Lower lobe of right lung (tissue), 2 donors: ENCODE results near the gene TNKS2. TPM values are rescaled to one million over a fixed set of nuclear protein-coding genes. Genes with fewer than 3 reads are reported as not detected.
"Not testable (repeated sequence)": the region's sequence is repeated elsewhere in the genome, so short reads cannot be mapped to it uniquely, and the experiment has no call there.

Experiments used
- ATAC-seq, 2 donors: fragments of 200-7000 bp; cut with Tn5 transposase; one replicate each; pipeline ENCODE4 v1.9.1; 2020 to 2022; ENCODE audit warnings: mild to moderate bottlenecking in 2 of 2, moderate library complexity in 2 of 2
- DNase-seq: peaks from one replicate; pipeline ENCODE4 v3.0.0-alpha.2; 2020
- H3K27ac ChIP-seq: fragments of 200-600 bp; one replicate; pipeline ENCODE4 v1.8.0; 2022
- H3K27me3 ChIP-seq: fragments of 200-600 bp; one replicate; pipeline ENCODE4 v1.8.0; 2022; ENCODE audit warnings: low read depth
- H3K36me3 ChIP-seq: fragments of 200-600 bp; one replicate; pipeline ENCODE4 v1.8.0; 2022; ENCODE audit warnings: mild to moderate bottlenecking
- H3K4me1 ChIP-seq: fragments of 200-600 bp; one replicate; pipeline ENCODE4 v1.8.0; 2022
- H3K4me3 ChIP-seq: fragments of 200-600 bp; one replicate; pipeline ENCODE4 v1.8.0; 2022; ENCODE audit warnings: mild to moderate bottlenecking
- H3K9me3 ChIP-seq: fragments of 200-600 bp; one replicate; pipeline ENCODE4 v1.8.0; 2022
- intact Hi-C: fragments of 100-400 bp; cut with DNase I; formaldehyde crosslinking; loops from one replicate; pipeline ENCODE4 v1.11.0; 2022
- total RNA-seq: library from RNA; stranded (reverse); fragmentation: NEBNext Ultra II Directional; extraction: Animal tissue kit (Norgen Biotek cat#: 25700); gene quantifications from one replicate; pipeline ENCODE4 v1.2.1, GENCODE V29; 2021
- TF ChIP-seq, protein P1 (sequence below): fragments of 200-600 bp; IDR thresholded peaks from one replicate; pipeline ENCODE4 v1.8.0; 2022; ENCODE audit warnings: antibody characterized with exemption, mild to moderate bottlenecking
- donor health status: DM: no; HTN: yes; CAD: no; lungs with severe emphysema.

TNKS2 gene
- total RNA-seq, 1 donor from 2014 or later: 42.8 TPM

DNA sequence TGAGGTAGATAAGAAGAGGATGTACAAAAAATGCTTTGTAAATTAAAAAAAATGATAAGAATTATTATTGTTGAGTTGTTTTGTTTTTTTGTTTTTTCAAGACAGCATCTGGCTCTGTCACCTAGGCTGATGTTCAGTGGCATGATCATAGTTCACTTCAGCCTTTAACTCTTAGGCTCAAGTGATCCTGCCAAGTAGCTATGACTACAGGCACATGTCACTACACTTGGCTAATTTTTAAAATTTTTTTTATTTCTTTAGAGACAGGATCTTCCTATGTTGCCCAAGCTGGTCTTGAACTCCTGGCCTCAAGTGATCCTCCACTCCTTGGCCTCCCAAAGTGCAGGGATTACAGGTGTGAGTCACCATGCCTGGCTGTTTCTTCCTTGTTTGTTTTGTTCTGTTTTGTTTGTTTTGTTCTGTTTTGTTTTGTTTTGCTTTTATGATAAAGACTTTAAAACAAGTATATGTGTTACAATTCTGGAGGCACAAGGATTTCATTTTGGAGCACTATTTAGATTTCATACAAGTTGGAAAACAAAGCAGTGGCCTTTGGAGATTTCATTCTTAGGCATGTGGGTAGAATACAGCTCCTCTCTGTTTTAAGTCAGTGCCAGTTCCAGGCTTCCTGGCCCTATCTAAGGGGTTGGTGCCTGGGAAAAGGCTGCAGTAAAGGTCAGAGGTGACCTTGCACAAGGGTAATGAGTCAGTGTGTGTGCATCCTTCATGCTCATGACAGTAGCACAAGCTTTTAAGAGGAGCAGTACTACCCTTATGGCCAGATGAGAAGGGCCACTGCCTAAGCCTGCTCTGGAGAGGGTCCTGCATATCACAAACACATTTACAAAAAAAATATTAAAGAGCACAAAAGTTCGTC lies 93.1 kb downstream of the TNKS2 start:
- DNase-seq (no peak), ATAC-seq (no peak)
- Histone ChIP-seq H3K27me3 (peaks cover 13% of the 10 kb centered on the region), H3K36me3 (no peaks in the 10 kb centered on the region), H3K9me3 (no peaks in the 10 kb centered on the region), H3K4me3 (no peak overlapping the region), H3K4me1 (peaks cover 13% of the 10 kb centered on the region), H3K27ac (no peak overlapping the region)
- TF ChIP-seq, protein P1, sequence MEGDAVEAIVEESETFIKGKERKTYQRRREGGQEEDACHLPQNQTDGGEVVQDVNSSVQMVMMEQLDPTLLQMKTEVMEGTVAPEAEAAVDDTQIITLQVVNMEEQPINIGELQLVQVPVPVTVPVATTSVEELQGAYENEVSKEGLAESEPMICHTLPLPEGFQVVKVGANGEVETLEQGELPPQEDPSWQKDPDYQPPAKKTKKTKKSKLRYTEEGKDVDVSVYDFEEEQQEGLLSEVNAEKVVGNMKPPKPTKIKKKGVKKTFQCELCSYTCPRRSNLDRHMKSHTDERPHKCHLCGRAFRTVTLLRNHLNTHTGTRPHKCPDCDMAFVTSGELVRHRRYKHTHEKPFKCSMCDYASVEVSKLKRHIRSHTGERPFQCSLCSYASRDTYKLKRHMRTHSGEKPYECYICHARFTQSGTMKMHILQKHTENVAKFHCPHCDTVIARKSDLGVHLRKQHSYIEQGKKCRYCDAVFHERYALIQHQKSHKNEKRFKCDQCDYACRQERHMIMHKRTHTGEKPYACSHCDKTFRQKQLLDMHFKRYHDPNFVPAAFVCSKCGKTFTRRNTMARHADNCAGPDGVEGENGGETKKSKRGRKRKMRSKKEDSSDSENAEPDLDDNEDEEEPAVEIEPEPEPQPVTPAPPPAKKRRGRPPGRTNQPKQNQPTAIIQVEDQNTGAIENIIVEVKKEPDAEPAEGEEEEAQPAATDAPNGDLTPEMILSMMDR: no peak
- intact Hi-C loops: no loop called here

- Histone ChIP-seq H3K9me3 (no peaks in the 10 kb centered on the region), H3K4me1 (peaks cover 3% of the 10 kb centered on the region), H3K4me3 (no peak overlapping the region), H3K27me3 (peaks cover 13% of the 10 kb centered on the region), H3K27ac (no peak overlapping the region), H3K36me3 (no peaks in the 10 kb centered on the region)
- TF ChIP-seq, protein P1: no peak
- ATAC-seq (no peak), DNase-seq (no peak)
- intact Hi-C loops: no loop called here
Observed at GRCh38 chr10:91893051-91893450, 94.8 kb downstream of the TNKS2 start.

DNA sequence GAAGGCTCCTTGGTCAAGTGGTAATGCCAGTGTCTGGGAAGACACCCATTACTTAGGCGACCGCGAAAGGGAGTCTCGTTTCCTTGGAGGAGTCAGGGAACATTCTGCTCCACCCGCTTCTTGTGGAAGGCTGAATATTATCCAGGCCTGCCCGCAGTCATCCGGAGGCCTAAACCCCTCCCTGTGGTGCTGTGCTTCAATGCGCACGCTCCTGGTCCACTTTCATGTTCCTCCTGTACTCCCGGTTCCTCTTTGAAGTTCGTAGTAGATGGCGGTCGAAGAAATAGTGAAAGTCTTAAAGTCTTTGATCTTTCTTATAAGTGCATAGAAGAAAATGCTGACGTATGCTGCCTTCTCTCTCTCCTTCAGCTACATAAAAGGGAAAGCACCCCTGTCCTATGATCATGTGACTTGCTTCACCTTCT lies 96.0 kb downstream of the TNKS2 start:
- intact Hi-C loops, H3K9me3 ChIP-seq, H3K4me1 ChIP-seq, H3K27ac ChIP-seq, H3K36me3 ChIP-seq, H3K4me3 ChIP-seq, ATAC-seq, H3K27me3 ChIP-seq, DNase-seq: not testable (repeated sequence)

- no peak overlapping the region for H3K4me3 ChIP-seq
- ATAC-seq (no peak), DNase-seq (no peak)
- intact Hi-C loops: no loop called here
- H3K36me3 ChIP-seq: no peaks in the 10 kb centered on the region
- H3K4me1 ChIP-seq: no peaks in the 10 kb centered on the region
- no peaks in the 10 kb centered on the region for H3K27me3 ChIP-seq
- TF ChIP-seq, protein P1: no peak
- H3K9me3 ChIP-seq: no peaks in the 10 kb centered on the region
- H3K27ac ChIP-seq: no peak overlapping the region
Observed at GRCh38 chr10:91896212-91896756, 98.1 kb downstream of the TNKS2 start.

- Histone ChIP-seq H3K4me3 (no peak overlapping the region), H3K27me3 (no peaks in the 10 kb centered on the region), H3K9me3 (no peaks in the 10 kb centered on the region), H3K4me1 (peaks cover 7% of the 10 kb centered on the region), H3K36me3 (no peaks in the 10 kb centered on the region), H3K27ac (no peak overlapping the region)
- TF ChIP-seq, protein P1: no peak
- ATAC-seq: no peak
- intact Hi-C loops: no loop called here
- DNase-seq: no peak
Observed at GRCh38 chr10:91897421-91897820, 99.2 kb downstream of the TNKS2 start.
